Endothelial cell of umbilical vein (primary cell): ENCODE results near the gene GPR82.

Source experiments
- EZH2 ChIP-seq: IDR thresholded peaks from 2 replicates; pipeline ENCODE4 v1.6.1; 2012; ENCODE audit warnings: borderline replicate concordance, low read depth, mild to moderate bottlenecking, moderate library complexity, low read length, inconsistent platforms; ENCODE audit not compliant: severe bottlenecking
- FOS ChIP-seq: IDR thresholded peaks from 2 replicates; pipeline ENCODE4 v1.6.1; 2011; ENCODE audit warnings: mild to moderate bottlenecking, low read length, moderate library complexity, borderline replicate concordance; ENCODE audit not compliant: insufficient read depth
- POLR2A ChIP-seq: IDR thresholded peaks from 2 replicates; pipeline ENCODE4 v1.6.1; 2012; ENCODE audit warnings: low read depth, mild to moderate bottlenecking, control low read depth, low read length
- POLR2AphosphoS5 ChIP-seq: IDR thresholded peaks from 2 replicates; pipeline ENCODE4 v1.6.1; 2012; ENCODE audit warnings: low read depth, mild to moderate bottlenecking, control low read depth, low read length, moderate library complexity; ENCODE audit not compliant: insufficient read depth
- TF ChIP-seq, protein P1 (sequence below), 2 donors: IDR thresholded peaks; 1 replicate in 1 of 2; 2 replicates in 1 of 2; pipeline ENCODE4 v1.5.1; 2011; ENCODE audit warnings: low read length in 2 of 2, mild to moderate bottlenecking in 2 of 2, moderate library complexity in 2 of 2, control low read depth in 1 of 2, inconsistent platforms in 1 of 2, low read depth in 1 of 2; ENCODE audit not compliant: insufficient read depth in 1 of 2; ENCODE audit errors: extremely low read depth in 1 of 2

- TF ChIP-seq, protein P1, sequence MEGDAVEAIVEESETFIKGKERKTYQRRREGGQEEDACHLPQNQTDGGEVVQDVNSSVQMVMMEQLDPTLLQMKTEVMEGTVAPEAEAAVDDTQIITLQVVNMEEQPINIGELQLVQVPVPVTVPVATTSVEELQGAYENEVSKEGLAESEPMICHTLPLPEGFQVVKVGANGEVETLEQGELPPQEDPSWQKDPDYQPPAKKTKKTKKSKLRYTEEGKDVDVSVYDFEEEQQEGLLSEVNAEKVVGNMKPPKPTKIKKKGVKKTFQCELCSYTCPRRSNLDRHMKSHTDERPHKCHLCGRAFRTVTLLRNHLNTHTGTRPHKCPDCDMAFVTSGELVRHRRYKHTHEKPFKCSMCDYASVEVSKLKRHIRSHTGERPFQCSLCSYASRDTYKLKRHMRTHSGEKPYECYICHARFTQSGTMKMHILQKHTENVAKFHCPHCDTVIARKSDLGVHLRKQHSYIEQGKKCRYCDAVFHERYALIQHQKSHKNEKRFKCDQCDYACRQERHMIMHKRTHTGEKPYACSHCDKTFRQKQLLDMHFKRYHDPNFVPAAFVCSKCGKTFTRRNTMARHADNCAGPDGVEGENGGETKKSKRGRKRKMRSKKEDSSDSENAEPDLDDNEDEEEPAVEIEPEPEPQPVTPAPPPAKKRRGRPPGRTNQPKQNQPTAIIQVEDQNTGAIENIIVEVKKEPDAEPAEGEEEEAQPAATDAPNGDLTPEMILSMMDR (IDR thresholded peaks at IDR 0.05; ENCODE audit: extremely low read depth in 1 of 2, insufficient read depth in 1 of 2, low read depth in 1 of 2, low read length in 2 of 2), result no peak
- TF ChIP-seq FOS (no peak), EZH2 (no peak), POLR2AphosphoS5 (no peak), POLR2A (no peak)
These were observed 35.8 kb upstream of the GPR82 start for GRCh38 chrX:41688156-41688555.
